NCI-H524 (cell line): ENCODE measurements around the gene PPFIA3.
"Not testable (repeated sequence)": the region's sequence is repeated elsewhere in the genome, so short reads cannot be mapped to it uniquely, and the experiment has no call there.

ENCODE experiments used
- DNase-seq, 2 experiments: peaks; one replicate each; lab custom pipeline; 2025; lab: John Stamatoyannopoulos, UW

Gene PPFIA3

GRCh38 chr19:49103331-49104085 is 15.8 kb upstream of the PPFIA3 start:
- peak in 1 of 2 experiments; percentile 59 for DNase-seq

DNA sequence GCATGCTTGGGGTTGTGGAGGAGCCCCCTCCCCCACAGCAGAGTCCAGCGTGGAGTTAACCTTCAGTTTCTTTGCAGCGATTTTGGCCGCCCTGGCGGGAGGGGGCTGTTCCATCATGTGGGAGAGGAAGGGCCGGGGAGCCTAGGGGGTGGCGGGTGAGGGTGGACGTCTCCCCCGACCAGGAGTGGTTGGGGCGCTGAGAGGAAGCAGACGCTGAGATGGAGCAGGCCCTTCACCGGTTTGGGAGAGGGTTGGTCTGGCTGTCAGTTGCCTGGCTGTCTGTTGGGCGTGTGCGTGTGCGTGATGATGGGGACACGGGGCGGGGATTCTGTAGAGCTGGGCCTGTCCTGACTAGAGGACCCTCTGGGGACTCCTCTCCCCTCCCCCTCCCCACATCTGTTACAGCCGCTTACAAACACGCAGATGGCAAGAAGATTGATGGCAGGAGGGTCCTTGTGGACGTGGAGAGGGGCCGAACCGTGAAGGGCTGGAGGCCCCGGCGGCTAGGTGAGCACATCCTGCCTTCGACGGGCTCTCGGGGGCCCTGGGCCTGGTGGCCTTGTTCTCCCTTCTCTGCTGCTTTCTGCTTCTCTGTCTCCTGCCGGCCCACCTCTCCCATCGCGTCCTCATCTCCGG is 15.0 kb upstream of the PPFIA3 start:
- peak; percentile 98 to 99 for DNase-seq

DNA sequence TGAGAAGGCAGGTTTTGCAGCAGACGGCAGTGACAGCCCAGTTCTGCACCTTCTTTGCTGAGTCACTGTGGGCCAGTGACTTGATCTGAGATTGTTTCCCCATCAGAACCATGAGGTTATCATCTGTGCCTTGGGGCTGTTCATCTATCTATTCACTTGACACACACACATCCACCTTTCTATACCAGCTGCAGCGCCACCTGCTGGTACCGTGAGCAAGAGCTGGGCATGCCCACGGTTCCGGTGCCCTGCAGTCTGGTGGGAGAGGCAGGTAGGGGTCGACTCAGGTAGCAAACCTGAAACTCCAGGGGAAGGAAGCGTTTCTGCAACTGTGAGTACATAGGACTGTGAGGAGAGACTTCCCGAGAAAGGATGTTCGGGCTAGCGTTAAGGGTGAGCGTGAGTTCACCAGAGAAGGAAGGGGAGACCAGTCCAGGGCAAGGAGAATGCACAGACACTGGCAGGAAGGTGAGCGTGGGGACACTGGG is 12.7 kb upstream of the PPFIA3 start:
- DNase-seq, result peak; percentile 21 to 64

GRCh38 chr19:49107625-49108459 is 11.5 kb upstream of the PPFIA3 start:
- DNase-seq, result no peak

GRCh38 chr19:49109051-49109450 is 10.3 kb upstream of the PPFIA3 start:
- DNase-seq, result no peak

GRCh38 chr19:49109569-49110233 is 9.6 kb upstream of the PPFIA3 start:
- DNase-seq, result no peak

DNA sequence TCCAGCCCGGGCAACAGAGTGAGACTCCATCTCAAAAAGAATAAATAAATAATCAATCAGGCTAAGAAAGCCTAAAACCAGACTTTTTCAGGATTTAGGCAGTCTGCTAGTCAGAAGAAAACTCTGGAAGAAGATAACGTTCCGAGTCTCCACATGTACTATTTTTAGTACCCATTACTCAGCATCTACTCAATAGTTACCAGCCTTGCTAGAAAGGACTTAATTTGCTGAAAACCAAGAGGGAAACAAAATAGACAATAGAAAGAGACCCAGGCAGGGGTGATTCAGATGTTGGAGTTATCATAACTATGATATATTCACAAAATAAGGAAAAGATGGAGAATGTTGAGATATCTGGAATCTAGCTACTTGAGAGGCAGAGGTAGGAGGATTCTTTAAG is 8.8 kb upstream of the PPFIA3 start:
- no peak for DNase-seq

DNA sequence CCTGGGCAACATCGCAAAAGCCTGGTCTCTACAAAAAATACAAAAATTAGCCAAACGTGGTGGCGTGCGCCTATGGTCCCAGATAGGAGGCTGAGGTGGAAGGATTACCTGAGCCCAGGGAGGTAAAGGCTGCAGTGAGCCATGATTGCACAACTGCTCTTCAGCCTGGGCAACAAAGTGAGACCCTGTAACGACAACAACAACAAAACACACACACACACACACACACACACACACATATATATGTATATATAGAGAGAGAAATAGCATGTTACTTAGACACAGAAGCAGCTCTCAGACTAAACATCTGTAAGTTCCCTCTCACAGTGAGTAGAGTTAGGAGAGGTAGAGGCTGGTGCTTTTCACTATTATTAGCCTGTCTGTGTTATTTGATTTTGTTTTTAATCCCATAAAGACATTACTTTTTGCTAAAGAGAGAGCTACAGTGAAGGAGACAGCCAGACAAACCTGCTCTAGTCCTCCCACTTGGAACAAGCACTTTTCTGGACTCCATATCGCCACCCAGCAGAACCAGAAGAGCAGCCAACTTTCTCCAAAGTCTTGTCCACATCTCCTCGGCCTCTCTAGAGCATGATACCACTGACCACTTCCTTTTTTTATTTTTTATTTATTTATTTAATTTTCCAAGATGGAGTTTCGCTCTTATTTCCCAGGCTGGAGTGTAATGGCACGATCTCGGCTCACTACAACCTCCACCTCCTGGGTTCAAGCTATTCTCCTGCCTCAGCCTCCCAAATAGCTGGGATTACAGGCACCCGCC is 7.9 kb upstream of the PPFIA3 start:
- DNase-seq, result no peak

DNA sequence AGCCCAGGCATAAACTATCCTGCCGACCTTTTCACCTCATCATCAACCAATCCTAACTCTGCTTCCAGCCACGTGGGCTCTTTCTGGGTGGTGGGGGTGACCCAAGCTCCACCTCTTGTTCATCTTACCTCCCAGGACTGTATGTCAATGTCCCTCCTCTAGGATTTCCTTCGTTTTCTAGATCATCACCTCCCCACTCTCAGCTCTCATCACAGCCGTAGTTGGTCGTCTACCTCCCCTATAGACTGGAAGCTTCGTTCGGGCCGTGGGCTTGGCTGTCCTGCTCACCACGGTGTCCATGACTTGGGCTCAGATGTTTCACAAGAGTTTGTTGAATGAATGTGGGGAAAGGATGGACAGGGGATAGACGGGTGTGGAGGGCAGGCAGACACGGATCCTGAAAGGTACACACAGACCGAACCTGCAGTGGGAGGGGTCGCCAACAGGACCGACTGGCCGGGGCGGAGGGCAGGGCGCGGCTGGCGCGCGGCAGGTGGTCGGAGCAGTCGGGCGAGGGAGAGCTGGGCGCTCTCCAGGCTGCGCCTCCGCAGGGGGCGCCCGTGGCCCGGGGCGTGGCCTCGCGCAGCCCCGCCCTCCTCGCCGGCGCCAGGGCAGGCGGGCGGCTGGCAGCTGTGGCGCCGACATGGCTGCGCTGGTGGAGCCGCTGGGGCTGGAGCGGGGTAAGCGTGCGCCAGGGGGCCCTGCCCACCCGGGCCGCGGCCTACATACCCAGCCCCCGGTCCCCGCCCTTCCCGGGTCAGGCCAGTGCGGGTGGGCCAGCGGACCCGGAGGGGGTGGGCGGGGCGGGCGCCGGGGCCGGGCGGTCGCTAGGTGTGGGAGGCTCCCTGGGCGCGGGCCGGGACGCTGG is 5.3 kb upstream of the PPFIA3 start, which contains the start of gene LIN7B:
TSS of gene LIN7B (plus strand) at position 609 of the 868 bp plus-strand sequence. CDS start at position 644, 35 bp downstream.
- peak; percentile 59 to 88 for DNase-seq

GRCh38 chr19:49114630-49115363 is 4.5 kb upstream of the PPFIA3 start:
- DNase-seq, result peak; percentile 30 to 80

DNA sequence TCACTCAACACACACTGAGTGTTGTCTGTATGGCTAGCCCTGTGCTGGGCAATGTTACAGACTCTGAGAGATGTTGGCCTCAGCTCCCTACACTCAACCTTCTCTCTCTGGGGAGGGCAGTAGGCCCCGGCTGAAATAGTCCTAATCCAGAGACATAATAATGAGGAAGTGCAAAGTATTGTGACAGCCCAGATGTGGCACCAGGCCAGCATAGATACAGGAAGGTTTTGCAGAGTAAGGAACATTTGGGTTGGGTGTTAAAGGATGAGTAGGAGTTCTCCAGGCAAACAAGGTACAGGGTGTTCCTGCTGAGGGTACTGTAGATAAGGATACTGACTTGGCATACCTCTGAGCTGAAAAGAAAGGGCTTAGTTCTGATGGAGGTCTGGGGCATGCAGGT is 2.8 kb upstream of the PPFIA3 start:
- DNase-seq, result no peak

DNA sequence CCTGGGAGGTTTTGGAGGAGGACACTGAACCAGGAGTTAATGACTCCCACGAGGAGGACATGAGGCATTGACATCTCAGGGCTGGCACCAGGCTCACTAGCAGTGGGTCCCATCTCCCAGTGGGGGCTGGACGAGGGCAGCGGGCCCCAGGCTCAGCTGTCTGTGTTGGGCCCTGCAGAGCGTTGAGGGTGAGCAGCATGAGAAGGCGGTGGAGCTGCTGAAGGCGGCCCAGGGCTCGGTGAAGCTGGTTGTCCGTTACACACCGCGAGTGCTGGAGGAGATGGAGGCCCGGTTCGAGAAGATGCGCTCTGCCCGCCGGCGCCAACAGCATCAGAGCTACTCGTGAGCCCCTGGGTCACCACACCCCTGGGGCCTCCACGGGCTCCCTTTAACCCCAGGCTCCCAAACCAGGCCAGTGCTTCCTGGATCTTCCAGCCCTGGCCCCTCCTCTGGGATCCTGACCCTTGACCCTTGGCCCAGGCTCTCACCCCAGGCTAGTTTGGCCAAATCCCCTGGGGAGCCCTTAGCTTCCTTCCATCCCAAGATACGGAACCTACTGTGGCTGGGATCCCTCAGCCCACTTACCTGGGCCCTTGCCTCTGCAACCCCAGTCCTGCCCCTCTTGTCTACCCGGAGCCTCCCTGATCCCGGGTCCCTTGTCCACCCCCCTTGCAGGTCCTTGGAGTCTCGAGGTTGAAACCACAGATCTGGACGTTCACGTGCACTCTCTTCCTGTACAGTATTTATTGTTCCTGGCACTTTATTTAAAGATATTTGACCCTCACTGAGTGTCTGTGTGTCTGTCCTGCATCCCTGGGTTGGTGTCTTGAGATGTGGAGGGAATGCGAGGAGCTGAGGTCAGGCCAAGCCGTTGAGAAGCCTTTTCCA is 1.4 kb upstream of the PPFIA3 start:
- no peak for DNase-seq

GRCh38 chr19:49118565-49119410 is 556 bp upstream of the PPFIA3 start, which contains the start of gene C19orf73:
Gene C19orf73 (minus strand): TSS chr19:49119143. CDS start chr19:49119022, 121 bp downstream.
- DNase-seq, result peak; percentile 89 to 96

DNA sequence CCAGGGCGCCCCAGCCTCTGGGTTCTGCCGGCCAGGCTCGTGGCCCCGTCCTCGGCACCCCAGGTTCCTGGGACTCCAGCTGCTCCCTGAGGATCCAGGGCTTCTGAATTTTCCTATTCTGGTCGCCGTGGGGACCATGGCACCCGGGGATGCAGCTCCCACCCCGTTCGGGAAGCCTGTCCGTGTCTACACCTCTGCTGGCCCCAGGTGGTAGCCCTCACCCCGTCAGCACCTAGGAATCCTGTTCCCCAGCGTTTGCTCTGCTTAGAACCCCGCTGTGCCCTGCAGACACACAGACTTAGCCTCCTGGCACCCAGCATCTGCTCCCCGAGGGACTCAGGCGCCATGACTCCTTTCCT is 960 bp downstream of the PPFIA3 start:
- no peak for DNase-seq

- no peak for DNase-seq
Measured at GRCh38 chr19:49120868-49121267, 1.5 kb downstream of the PPFIA3 start.

DNA sequence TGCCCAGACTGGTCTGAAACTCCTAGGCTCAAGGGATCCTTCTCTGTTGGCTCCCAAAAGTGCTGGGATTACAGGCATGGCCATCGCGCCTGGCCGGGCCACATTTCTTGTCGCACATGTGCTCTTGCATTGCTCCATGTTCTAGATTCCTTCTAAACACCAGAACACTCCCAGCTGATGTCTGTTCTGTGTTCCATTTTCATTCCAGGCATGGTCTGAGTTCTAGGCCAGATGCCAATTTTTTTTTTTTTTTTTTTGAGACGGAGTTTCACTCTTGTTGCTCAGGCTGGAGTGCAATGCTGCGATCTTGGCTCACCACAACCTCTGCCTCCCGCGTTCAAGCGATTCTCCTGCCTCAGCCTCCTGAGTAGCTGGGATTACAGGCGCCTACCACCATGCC is 2.5 kb downstream of the PPFIA3 start:
- not testable (repeated sequence) for DNase-seq

- DNase-seq, result not testable (repeated sequence)
Measured at GRCh38 chr19:49123285-49123684, 3.9 kb downstream of the PPFIA3 start.
